ENCODE data around the gene KLHDC7B.
"Not testable (repeated sequence)": the region's sequence is repeated elsewhere in the genome, so short reads cannot be mapped to it uniquely, and the experiment has no call there.

DNA sequence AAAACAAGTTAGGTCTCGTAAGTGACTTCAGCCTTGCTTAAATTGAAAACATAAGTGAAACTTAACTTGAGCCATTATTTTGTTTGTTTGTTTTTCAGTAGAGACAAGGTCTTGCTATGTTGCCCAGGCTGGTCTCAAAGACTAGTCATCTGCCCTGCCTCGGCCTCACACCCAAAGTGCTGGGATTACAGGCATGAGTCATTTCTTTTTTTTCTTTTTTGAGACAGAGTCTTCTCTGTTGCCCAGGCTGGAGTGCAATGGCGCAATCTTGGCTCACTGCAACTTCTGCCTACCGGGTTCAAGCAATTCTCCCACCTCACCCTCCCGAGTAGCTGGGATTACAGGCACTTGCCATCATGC is 4.1 kb upstream of the KLHDC7B start:
- TF ChIP-seq, protein P1, sequence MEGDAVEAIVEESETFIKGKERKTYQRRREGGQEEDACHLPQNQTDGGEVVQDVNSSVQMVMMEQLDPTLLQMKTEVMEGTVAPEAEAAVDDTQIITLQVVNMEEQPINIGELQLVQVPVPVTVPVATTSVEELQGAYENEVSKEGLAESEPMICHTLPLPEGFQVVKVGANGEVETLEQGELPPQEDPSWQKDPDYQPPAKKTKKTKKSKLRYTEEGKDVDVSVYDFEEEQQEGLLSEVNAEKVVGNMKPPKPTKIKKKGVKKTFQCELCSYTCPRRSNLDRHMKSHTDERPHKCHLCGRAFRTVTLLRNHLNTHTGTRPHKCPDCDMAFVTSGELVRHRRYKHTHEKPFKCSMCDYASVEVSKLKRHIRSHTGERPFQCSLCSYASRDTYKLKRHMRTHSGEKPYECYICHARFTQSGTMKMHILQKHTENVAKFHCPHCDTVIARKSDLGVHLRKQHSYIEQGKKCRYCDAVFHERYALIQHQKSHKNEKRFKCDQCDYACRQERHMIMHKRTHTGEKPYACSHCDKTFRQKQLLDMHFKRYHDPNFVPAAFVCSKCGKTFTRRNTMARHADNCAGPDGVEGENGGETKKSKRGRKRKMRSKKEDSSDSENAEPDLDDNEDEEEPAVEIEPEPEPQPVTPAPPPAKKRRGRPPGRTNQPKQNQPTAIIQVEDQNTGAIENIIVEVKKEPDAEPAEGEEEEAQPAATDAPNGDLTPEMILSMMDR (IDR thresholded peaks at IDR 0.05; ENCODE audit: poor library complexity): not testable (repeated sequence)
- not testable (repeated sequence) for TF ChIP-seq EZH2 (IDR thresholded peaks at IDR 0.05; ENCODE audit: borderline replicate concordance)

All from hepatocyte (in vitro differentiated cells).